Caki2 (cell line): ENCODE measurements around the gene ST6GALNAC2. TPM values are rescaled to one million over a fixed set of nuclear protein-coding genes. Genes with fewer than 3 reads are reported as not detected.
"Not testable (repeated sequence)": the region's sequence is repeated elsewhere in the genome, so short reads cannot be mapped to it uniquely, and the experiment has no call there.

Experiments
- DNase-seq: peaks from one replicate; pipeline ENCODE4 v3.0.0-alpha.2; 2015; ENCODE audit warnings: low read depth
- in situ Hi-C: cut with HindIII; loops from 2 replicates; pipeline ENCODE4 v1.10.0; 2016; ENCODE audit warnings: low sequenced_read_pairs, low pct_unique_long_range_greater_than_20kb, mixed read lengths
- total RNA-seq: library from RNA; depleted of rRNA; stranded (reverse); fragments of >200 nt; shearing (Covaris generic); gene quantifications from 2 replicates; pipeline ENCODE4 v1.2.3, GENCODE V29; 2014; ENCODE audit warnings: low replicate concordance; rRNA removed

The ST6GALNAC2 gene
- total RNA-seq, 1 experiment from 2014 or later, result 2.8 TPM

DNA sequence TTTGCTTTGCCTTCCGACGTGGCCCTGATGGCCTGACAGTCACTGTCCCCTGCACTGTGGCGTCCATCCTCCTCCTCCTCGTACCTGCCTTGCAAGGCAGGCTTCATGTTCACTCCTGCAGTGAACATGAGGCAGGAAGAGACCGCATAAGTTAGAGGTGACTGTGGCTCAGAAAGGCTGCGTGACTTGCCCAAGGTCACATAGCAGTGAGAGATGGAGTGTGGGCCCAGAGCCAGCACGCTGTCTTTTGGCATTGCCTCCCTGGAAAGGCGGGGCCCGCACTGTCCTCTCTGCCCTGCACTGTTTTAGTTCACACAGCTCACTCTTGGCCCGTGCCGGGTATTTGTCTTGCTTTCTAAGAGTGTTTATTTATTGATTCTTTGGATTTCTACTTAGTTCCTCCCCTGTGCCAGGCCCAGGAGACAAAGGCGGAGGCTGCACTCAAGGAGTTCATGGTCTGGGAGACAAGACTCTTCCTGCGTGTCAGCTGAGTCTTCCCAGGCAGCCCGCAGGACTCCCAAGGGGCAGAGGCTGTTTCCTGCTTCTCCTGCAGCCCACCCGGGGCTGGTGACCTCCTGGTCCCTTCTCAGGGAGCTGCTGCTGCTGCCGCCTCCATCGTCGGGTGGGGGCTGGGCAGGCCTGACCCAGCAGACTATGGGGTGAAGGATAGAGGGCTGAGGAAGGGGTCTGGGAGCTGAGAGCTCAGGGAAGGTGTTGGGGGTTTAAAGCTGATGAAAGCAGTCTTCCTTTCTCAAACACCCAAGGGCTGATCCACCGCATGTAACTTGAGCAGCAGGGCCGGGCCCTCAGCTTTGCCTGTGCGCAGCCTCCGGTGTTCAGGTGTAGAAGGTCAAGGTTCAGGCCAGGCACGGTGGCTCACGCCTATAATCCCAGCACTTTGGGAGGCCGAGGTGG, 60.8 kb downstream of the ST6GALNAC2 start:
- peak; percentile 68 for DNase-seq
- in situ Hi-C loops, result no loop called here

DNA sequence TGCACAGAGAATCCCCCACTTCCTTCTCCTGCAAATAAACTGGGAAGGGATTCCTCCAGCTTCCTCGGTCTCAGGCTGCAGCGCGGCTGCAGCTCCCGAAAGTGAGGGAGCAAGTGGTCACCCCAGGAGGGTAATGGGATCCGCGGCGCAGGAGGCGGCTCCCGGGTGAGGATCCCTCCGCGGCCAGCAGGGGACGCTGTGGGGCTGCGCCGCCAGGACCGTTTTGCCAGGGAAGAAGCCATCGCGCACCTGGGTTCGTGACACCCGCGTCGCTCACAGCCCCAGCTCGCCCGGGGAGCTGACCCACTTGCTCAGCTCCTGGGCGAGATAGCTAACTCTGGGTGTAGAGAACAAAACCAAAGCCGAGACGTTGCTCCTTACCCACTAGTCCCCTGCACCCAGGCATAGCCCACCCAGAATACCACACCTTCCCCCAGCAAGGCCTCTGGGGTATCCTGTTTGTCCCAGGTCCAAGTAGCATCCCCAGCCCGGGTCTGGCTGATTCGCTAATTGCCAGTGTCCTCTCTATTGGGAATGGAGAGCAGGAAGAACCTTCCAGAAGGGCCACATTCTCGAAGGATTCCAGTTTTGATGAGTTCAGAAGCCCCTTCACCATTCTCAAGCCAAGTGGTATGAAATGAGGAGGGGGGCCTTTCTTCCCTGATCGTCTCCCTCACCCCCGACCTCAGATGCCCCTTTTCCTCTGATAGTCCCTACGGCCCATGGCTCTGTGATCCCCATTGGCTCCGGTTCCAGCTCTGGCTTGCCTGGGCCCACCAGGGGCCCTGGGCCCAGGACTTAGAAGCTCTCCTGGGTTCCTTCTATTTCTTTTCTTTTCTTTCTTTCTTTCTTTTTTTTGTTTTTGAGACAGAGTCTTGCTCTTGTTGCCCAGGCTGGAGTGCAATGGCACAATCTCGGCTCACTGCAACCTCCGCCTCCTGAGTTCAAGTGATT, 62.3 kb downstream of the ST6GALNAC2 start:
- DNase-seq, result peak; percentile 59
- in situ Hi-C loops, result no loop called here

DNA sequence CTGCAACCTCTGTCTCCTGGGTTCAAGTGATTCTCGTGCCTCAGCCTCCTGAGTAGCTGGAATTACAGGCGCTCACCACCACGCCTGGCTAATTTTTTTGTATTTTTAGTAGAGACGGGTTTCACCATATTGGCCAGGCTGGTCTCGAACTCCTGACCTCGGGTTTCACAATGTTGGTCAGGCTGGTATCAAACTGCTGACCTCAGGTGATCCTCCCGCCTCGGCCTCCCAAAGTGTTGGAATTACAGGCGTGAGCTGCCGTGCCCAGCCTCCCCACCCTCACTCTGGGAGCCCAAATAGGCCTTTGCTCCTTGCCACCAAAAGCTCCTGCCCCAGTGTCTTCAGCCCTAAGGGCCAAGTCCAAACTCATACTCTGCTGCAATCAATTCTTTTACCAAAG, 64.0 kb downstream of the ST6GALNAC2 start:
- in situ Hi-C loops, DNase-seq: not testable (repeated sequence)

DNA sequence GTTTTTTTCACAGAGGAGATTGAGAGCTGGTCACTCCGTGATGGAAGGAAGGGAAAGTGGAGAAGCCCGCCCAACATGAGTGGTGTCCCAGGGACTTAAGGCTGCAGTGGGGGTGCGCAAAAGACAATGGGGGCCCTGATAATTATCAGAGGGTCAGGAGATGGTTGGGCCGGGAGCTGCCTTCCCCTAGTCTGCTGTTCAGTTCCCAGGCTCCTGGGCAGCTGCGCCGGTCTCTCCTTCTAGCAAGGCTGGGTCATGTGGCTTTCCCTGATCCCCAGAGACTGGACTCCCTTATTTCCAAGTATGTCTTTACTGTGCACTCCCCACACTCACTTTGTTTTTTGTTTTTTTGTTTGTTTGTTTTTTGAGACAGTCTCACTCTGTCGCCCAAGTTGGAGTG, 64.4 kb downstream of the ST6GALNAC2 start:
- in situ Hi-C loops, result no loop called here
- DNase-seq, result no peak

GRCh38 chr17:76519048-76519966, 66.4 kb downstream of the ST6GALNAC2 start:
- in situ Hi-C loops, result no loop called here
- no peak for DNase-seq

DNA sequence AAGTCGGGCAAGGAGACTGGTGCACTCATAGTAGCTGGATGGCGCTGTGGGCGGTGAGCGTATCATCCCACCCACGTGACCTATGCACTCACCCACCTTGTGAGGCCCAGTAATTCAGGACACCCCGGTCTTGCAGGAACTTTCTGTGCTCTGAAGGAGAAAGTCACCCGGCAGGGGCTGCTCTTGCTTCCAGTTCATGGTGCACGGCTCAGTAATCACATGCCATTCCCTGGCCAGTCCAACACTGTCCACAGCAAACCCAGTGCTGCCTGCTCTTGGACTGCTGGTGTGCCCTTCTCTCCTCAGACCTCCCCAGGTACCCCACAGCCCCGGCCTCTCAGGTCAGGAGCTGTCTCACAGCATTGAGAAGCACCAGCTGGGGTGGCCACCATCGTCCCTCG, 68.0 kb downstream of the ST6GALNAC2 start:
- in situ Hi-C loops, result no loop called here
- no peak for DNase-seq

Other genes starting within 250 kb of the ST6GALNAC2 start
- 49.0 and 68.5 TPM in 2 replicates for gene PRPSAP1, start 231.9 kb downstream of the ST6GALNAC2 start, total RNA-seq
- gene SPHK1, start 201.3 kb downstream of the ST6GALNAC2 start, total RNA-seq, result 18.5 and 33.9 TPM in 2 replicates
- gene UBE2O, start 132.7 kb downstream of the ST6GALNAC2 start, total RNA-seq, result 22.9 and 23.7 TPM in 2 replicates
- gene AANAT, start 118.3 kb downstream of the ST6GALNAC2 start, total RNA-seq, result not detected in 2 replicates
- 17.5 and 33.6 TPM in 2 replicates for gene RHBDF2, start 84.4 kb downstream of the ST6GALNAC2 start, total RNA-seq
- 0.52 and 1.6 TPM in 2 replicates for gene CYGB, start 48.2 kb downstream of the ST6GALNAC2 start, total RNA-seq
- gene PRCD, start 45.8 kb downstream of the ST6GALNAC2 start, total RNA-seq, result not detected in 2 replicates
- not detected in 2 replicates for gene ST6GALNAC1, start 57.9 kb upstream of the ST6GALNAC2 start, total RNA-seq
- gene MXRA7, start 125.1 kb upstream of the ST6GALNAC2 start, total RNA-seq, result 64.5 and 101 TPM in 2 replicates
- gene JMJD6, start 140.7 kb upstream of the ST6GALNAC2 start, total RNA-seq, result 14.4 and 22.7 TPM in 2 replicates
- 40.5 and 56.8 TPM in 2 replicates for gene METTL23, start 141.0 kb upstream of the ST6GALNAC2 start, total RNA-seq
- 169 and 212 TPM in 2 replicates for gene SRSF2, start 151.5 kb upstream of the ST6GALNAC2 start, total RNA-seq
- 8.5 and 19.0 TPM in 2 replicates for gene MFSD11, start 152.3 kb upstream of the ST6GALNAC2 start, total RNA-seq